ENCODE data around the gene SOAT2.
"Not testable (repeated sequence)": the region's sequence is repeated elsewhere in the genome, so short reads cannot be mapped to it uniquely, and the experiment has no call there.

Gene SOAT2

DNA sequence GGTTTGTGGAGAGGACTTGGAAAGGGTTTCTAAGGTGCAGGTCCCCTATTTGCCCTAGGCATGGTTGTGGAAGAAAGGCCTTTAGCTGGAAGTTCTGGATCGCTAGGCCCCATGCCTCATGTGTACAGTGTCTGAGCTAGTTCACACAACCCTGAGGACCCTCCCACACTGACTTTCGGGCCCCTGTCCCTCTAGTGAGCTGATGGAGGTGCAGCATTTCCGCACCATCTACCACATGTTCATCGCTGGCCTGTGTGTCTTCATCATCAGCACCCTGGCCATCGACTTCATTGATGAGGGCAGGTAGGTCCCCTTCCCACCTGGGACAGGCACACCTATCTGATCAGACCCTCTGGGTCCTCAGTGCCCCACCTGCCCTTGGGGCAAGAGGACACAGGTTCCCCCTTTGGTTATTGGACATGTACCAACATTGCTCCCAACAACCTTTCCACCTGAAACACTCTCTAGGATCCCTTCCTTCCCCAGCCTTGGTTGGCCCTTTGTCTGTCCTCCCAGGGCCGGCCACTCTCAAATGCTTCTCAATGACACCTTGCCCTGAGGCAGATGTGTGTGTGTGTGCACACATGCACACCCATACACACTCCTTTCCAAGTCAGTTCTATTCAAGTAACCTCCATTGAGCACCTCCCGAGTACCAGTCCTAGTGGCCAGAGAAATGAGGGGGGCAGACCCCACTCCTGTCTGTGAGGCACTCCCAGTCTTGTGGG is 2.6 kb downstream of the SOAT2 start:
- no peak for DNase-seq (ENCODE audit: low read depth)

DNA sequence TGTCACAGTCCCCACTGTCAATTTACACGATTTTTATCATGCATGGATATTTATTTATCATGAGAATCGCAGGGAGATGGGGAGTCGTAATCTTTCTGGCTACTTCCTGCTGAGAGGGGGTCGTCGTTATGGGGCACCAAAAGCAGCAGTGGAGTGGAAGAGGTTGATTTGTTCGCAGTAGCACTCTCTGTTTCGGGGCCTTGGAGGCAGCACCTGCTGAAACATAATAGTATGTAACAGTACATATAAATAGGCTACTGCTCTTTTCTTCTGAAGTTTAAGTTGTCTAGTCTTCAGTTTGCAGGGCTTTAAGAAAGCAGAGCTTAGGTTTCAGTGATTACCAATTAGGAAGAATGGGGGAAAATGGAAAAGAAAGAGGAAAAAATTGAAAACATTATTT is 3.8 kb downstream of the SOAT2 start:
- no peak for DNase-seq (ENCODE audit: low read depth)

DNA sequence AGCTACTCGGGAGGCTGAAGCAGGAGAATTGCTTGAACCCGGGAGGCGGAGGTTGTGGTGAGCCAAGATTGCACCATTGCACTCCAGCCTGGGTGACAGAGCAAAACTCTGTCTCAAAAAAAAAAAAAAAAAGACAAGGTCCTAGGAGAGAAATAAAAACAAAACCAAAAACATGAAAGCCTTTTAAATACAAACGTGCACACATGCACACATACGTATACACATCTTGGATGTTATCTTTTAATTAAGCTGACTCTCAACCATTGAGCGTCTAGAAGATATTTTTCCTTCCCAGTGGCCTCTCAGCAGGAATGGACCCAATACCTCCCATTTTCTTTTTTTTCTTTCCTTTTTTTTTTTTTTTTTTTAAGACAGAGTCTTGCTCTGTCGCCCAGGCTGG is 9.1 kb downstream of the SOAT2 start:
- not testable (repeated sequence) for DNase-seq (ENCODE audit: low read depth)

DNA sequence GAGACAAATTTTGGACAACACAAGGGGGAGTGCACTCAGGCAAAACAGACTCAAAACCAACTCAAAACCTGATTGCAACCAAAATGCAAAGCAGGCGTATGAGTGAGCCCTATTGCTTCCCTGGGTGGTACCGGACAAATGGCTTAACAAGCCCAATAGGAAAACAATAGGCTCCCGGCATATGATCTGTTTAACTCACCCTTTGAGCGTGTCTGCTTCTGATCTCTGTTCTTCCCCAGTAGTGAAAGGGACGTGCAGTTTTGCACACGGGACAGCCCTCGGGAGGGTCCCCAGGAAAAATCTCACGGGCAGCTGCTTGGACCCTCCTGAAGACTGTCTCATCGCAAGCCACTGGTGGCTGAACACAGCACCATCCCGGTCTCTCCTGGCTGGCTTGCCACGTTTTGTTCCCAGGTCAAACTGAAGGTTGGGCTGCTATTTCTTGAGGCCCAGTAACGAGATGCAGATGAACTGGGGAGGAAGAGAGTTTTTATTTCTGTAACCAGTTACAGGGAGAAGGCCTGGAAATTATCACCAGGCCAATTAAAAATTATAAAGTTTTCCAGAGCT is 9.9 kb downstream of the SOAT2 start:
- no peak for DNase-seq (ENCODE audit: low read depth)

DNA sequence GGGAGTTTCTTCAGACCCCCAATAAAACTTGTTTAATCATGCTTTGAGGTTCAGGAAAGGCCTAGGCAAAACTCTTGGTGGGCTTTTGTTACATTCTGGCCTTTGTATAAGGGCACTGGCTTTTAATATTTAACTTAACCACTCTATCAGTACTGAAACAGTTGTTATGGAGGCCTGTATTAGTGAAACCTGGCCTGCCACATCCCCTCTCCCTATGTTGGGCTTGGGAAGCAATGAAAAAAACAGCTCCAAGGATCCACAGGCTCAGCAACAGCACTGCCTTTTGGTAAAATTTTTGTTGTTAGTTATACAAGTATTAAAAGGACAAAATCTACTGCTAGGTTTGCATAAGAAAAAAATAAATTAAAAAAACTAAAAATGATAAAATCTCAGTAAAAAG is 10.7 kb downstream of the SOAT2 start:
- no peak for DNase-seq (ENCODE audit: low read depth)

DNA sequence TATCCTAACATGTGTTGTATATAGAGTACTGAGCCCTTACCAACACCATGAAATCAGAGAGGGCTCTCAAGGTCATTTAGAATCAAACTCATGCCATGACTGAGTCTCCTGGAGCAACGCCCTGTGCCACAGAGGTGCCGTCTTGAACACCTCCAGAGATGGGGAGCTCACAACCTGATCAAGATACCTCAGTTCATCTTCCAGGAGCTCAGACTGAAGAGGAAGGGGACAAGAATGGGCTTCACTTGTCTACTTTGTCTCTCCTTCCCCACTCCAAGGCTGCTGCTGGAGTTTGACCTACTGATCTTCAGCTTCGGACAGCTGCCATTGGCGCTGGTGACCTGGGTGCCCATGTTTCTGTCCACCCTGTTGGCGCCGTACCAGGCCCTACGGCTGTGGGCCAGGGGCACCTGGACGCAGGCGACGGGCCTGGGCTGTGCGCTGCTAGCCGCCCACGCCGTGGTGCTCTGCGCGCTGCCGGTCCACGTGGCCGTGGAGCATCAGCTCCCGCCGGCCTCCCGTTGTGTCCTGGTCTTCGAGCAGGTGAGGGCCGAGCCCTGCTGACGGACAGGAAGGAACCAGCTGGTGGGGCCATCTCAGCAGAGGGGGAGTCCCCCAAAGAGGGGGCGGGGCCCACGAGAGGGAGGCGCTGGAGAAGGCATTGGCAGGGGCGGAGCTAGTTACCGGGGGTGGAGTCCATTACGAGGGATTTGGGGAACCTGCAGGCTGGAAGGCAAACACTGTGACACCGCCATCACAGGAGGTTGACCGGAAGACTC is 12.0 kb downstream of the SOAT2 start:
- no peak for DNase-seq (ENCODE audit: low read depth)

DNA sequence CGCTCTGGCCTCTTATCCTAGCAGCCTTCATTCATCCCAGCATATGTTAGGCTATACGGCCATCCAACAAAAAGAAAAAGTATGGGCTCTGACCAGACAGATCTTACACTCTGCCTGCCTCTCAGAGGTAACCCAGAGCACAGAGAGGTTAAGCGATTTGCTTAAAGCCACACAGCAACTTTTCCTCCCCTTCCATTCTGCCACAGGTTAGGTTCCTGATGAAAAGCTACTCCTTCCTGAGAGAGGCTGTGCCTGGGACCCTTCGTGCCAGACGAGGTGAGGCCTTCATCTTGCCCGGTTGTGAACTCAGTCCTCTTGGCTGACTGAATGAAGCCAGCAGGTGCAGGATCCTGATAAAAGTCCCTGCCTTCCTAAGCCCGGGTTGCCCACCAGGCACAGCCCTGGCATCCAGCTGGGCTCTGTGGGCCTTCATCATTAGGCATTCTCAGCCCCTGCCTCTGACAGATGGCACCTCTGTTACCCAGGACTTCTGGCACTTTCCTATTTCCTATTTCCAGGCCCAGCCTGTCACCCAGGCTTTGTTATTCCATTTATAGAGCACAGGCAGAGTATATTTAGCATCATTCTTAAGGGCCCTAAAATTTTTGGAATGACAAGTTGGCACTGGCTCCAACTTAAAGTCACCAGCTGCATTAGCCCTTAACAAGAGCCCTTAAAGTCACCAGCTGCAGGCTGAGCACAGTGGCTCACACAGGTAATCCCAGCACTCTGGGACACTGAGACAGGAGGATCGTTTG is 12.8 kb downstream of the SOAT2 start:
- no peak for DNase-seq (ENCODE audit: low read depth)

DNA sequence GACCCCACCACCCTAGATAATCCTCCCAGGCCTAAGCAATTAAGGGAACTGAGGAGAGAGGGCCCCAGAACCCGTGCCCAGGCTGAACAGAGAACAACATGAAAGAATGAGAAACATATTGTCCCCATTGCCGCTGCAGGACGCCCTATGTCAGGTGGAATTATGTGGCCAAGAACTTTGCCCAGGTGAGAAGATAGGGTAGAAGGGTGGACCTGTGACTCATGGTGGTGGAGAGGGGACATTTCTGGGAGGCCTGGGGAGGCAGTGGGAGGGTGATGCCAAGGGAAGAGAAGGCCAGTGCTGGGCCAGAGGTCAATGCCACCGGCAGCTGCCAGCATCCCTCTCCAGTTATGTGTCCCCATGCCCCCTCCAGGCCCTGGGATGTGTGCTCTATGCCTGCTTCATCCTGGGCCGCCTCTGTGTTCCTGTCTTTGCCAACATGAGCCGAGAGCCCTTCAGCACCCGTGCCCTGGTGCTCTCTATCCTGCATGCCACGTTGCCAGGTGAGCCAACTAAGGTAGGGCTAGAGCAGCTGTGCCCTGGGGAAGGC is 15.5 kb downstream of the SOAT2 start:
- no peak for DNase-seq (ENCODE audit: low read depth)

DNA sequence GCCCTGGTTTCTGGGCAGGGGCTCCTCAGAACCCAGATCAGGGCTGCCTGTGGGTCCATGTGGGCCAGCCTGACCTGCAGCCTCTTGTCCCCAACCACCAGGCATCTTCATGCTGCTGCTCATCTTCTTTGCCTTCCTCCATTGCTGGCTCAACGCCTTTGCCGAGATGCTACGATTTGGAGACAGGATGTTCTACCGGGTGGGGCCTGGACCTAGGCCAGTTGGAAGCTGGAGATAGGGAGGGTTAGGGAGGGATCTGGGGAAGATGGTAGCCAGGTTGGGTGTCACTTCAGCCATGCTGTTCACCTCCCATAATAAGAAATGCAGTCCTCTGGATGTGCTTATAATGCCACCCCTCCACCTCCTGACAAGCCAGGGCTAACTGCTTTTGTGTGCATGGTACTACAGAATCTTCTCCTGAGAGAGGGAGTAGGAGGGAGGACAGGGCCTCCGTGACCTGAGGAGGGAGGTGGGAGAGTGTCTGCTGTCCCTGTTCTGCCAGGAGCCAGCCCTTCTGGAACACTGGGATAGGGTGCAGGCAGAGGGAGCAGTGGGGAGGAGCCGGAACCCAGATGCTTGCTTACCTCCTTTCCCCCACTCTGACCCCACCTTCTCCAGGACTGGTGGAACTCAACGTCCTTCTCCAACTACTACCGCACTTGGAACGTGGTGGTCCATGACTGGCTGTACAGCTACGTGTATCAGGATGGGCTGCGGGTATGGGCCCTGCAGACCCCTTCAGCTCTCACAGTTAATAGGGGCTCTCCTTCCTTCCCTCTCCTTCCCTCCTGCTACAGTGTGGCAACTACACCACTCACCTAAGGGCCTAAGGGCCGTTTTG is 17.6 kb downstream of the SOAT2 start:
- no peak for DNase-seq (ENCODE audit: low read depth)

DNA sequence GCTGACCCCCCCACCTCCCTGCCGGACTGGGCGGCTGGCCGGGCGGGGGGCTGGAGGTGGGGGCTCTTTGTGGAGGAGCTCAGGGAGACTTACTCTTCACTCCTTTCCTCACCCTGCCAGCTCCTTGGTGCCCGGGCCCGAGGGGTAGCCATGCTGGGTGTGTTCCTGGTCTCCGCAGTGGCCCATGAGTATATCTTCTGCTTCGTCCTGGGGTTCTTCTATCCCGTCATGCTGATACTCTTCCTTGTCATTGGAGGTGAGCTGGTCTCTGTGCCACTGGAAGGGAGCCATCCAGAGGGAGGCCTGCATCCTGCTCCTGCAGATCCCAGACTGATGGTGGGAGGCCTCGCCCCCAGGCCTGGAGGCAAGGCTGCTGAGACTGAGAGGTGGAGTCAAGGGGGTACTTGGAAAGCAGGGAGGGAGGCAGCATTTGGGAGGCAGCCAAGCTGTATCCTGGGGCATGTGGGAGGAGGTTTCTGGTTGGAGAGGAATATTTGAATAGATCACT is 19.7 kb downstream of the SOAT2 start:
- DNase-seq (ENCODE audit: low read depth), result no peak

DNA sequence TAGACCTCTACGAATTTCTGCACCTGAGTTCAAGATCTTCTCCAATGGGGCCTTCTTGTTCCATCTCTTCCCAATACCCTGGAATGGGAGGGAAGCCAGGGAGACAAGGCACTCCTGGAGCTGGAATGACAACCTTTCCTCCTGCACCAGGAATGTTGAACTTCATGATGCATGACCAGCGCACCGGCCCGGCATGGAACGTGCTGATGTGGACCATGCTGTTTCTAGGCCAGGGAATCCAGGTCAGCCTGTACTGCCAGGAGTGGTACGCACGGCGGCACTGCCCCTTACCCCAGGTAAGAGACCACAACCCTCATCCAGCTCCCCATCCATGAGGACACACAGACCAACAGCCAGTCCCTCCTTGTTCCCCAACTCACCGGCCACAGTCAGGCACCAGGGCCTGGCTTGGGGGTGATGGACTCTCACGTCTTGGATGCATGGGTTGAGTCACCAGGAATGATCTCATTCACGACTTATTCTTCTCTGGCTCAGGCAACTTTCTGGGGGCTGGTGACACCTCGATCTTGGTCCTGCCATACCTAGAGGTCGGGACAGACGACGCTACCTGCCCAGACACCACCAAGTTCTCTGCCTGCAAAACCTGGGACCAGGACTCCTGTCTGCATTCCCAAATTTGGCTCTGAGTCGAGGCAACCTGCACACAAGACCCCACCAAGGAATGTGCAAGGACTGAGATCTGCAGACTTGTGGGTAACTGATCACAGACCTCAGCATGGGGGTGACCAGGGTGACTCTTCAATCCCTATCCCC is 20.5 kb downstream of the SOAT2 start:
- DNase-seq (ENCODE audit: low read depth), result no peak

DNA sequence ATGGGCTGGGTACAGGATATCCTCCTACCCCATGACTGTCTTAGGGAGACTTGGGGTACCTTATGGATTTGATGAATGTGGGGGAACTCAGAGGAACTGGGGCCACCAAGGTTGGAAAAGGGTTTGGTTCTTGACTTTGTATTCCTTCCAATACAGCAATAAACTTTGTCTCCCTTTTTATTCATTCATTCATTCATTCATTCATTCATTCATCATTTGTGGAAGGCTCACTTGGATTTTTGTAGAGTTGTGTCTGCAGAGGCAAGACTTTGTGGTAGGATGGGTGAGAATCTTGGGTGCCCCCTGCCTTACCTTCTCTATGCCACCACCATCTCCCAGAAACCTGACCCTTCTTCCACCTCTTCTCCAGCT is 21.1 kb downstream of the SOAT2 start:
- no peak for DNase-seq (ENCODE audit: low read depth)

DNA sequence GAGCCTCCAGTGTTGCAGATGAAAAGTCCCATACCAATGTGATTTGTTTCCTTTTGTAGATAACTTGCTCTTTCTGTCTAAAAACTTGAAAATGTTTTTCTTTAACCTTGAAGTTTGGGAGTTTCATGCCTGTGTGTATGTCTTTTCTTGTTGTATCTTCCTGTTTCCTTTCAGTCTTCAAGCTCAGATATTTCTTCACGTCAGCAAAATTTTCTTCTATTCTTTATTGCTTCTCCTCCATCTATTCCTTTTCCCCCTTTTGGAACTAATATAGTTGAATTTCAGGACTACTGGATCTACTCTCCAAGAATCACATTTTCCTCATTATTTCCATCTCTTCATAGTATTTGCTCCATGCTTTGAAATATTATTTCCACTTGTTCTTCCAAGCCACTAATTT is 23.9 kb downstream of the SOAT2 start:
- DNase-seq (ENCODE audit: low read depth), result no peak

DNA sequence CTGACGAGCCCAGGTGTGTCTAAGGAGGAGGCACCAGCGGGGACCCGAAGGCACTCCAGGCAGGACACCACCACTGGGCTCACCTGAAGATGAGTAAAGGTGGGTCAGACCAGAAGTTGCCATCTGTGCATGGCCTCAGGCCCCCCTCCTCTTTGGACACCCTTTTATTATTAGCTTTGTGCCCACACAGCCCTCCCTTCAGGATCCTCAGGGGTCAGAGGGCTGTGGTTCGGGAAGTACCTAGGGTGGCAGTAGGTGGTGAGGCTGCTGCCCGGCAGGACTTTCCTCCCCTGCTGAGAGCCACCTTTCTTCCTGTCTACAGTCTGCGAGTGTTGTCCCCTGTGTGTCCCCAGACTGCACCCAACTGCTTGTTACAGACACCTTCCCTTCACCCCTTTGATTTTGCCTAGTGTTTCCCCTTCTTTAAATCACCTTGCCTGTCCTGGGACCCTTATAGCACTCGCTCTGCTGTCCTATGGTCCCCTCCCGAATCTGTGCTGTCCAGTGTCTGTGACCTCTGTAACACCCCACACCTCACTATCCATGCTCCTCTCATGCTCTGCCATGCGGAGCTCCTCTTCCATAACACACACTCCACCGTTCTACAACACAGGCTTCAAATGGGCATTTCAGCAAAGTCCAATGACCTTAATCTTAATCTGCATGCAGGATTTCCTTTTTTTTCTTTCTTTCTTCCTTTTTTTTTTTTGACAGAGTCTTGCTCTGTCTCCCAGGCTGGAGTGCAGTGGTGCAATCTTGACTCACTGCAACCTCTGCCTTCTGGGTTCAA is 25.7 kb downstream of the SOAT2 start:
- no peak for DNase-seq (ENCODE audit: low read depth)

DNA sequence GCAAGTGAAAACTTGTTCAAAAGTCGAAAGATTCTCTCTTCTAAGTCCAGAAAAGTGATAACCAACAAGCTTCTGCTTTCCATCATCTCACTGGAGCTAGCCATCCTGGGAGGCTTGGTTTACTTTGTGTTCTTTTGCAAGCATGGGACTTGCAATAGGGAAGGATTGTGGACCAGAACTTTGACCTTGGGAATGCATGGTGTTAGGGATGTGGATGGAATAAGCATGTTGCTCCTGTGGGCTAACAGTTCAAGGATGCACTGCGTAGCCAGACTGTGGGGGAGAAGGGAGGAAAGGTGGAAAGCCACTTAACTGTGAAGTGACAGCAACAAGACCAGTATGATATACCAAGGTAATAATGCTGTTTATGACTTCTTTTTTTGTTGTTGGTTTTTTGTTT is 28.6 kb downstream of the SOAT2 start:
- no peak for DNase-seq (ENCODE audit: low read depth)

DNA sequence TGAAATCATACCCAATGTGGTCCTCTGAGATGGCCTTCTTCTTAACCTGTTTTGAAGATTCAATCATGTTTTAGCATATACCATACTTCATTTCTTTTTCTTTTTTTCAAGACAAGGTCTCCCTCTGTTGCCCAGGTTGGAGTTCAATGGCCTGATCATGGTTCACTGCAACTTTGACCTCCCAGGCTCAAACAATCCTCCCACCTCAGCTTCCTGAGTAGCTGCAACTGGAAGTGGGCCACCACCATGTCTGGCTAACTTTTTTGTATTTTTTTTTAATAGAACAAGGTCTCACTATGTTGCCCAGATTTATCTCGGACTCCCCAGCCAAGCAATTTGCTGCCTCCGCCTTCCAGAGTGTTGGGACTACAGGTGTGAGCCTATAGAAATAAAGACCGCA is 30.4 kb downstream of the SOAT2 start:
- DNase-seq (ENCODE audit: low read depth), result no peak

DNA sequence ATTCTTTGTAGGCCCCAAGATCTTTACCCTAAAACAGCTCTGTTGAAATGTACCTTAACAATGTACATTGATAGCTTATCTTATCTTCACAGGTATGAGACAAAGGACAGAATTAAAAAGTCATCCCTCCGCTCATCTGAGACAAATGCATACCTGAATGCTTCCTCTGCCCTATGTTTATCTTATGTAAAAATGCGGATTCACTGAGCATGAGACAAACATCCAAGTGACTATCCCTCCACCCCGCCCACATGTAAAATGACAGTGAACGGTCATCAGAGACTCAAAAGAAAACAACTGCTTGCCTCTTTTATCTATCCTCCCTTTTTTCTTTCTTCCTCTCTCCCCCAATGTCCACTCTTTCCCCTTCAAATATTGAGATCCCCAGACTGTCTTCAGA is 40.1 kb downstream of the SOAT2 start:
- no peak for DNase-seq (ENCODE audit: low read depth)

DNA sequence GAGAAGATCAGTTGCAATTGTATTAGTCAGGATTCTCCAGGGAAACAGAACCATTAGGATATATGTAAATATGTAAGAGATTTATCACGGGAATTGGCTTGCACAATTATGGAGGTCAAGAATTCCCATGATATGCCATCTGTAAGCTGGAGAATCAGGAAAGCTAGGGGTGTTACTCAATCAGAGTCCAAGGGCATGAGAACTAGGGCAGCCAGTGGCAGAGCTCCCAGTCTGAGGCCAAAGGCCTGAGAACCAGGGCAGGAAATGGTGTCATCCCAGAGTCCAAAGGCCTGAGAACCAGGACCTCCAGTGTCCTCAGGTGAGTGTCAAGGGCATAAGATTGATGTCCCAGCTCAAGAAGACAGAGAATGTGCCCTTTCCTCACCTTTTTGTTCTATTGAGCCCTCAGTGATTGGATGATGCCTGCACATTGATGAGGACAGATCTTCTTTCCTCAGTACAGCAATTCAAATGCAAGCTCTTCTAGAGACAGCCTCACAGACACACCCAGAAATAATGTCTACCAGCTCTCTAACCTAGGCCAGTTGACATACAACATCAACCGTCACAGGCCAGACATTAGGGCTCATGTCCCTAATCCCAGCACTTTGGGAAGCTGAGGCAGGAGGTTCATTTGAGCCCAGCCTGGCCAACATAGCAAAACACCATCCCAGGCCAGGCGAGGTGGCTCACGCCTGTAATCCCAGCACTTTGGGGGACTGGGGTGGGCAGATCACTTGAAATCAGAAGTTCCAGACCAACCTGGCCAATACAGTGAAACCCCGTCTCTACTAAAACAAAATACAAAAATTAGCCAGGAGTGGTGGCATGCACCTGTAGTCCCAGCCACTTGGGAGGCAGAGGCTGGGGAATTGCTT is 42.3 kb downstream of the SOAT2 start:
- peak; percentile 51 for DNase-seq (ENCODE audit: low read depth)

DNA sequence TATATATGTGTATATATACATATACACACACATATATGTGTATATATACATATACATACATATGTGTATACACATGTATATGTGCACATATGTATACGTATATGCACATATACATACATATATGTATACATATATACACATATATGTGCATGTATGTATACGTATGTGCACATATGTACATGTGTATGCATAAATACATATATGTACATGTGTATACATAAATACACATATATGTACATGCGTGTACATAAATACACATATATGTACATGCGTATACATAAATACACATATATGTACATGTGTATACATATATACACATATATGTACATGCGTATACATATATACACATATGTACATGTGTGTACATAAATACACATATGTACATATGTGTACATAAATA is 43.9 kb downstream of the SOAT2 start:
- DNase-seq (ENCODE audit: low read depth), result no peak

All from stromal cell of bone marrow (primary cell).